HFF-Myc (cell line): Measurements from ENCODE around the gene PKMYT1.

ENCODE experiments used
- DNase-seq: peaks from one replicate; pipeline ENCODE4 v3.0.0-alpha.2; 2011; ENCODE audit warnings: low read depth; ENCODE audit errors: extremely low read depth
- H3K4me3 ChIP-seq: replicated peaks from 2 replicates; pipeline ENCODE4 v1.5.1; 2011; ENCODE audit warnings: low read depth, mild to moderate bottlenecking, control low read depth, low read length
- TF ChIP-seq, protein P1 (sequence below): IDR thresholded peaks from 2 replicates; pipeline ENCODE4 v1.5.1; 2012; ENCODE audit warnings: mild to moderate bottlenecking, low read depth, low read length, control low read depth; ENCODE audit errors: missing control alignments

PKMYT1 gene

DNA sequence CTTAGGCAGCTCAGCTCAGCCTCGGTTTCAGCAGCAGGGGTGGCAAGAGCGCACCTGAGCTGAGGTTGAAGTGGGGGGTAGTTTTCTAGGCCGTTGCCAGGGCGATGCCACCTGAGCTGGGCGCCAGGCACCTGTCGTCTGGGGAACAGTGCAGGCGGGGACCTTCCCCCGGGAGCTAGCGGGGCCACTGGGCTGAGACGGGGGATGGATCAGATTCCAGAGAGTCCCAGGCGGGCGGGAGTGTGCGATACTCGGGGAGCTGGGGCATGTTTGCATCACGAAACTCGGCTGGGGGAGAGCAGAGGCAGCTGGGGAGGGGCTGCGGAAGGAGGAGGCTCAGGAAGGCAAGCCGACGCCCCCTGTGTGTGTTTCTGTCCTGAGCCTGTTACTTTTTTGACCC is 32.0 kb upstream of the PKMYT1 start:
- no peak for DNase-seq
- TF ChIP-seq, protein P1, sequence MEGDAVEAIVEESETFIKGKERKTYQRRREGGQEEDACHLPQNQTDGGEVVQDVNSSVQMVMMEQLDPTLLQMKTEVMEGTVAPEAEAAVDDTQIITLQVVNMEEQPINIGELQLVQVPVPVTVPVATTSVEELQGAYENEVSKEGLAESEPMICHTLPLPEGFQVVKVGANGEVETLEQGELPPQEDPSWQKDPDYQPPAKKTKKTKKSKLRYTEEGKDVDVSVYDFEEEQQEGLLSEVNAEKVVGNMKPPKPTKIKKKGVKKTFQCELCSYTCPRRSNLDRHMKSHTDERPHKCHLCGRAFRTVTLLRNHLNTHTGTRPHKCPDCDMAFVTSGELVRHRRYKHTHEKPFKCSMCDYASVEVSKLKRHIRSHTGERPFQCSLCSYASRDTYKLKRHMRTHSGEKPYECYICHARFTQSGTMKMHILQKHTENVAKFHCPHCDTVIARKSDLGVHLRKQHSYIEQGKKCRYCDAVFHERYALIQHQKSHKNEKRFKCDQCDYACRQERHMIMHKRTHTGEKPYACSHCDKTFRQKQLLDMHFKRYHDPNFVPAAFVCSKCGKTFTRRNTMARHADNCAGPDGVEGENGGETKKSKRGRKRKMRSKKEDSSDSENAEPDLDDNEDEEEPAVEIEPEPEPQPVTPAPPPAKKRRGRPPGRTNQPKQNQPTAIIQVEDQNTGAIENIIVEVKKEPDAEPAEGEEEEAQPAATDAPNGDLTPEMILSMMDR: no peak
- H3K4me3 ChIP-seq: no peak overlapping the region

DNA sequence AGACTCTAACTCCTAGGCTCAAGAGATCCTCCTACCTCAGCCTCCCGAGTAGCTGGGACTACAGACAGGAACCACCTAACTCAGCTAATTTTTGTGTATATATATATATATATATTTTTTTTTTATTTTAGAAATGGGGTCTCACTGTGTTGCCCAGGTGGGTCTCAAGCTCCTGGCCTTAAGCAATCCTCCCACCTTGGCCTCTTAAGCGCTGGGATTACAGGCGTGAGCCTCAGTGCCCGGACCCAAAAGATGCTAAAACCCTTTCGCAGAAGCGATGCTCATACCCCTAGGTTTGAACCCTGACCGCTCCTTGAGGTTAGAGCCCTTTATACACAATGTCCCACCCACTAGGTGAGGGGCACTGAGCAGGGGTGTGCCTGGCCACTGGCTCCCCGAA is 30.3 kb upstream of the PKMYT1 start:
- DNase-seq: no peak
- TF ChIP-seq, protein P1: no peak
- no peak overlapping the region for H3K4me3 ChIP-seq

DNA sequence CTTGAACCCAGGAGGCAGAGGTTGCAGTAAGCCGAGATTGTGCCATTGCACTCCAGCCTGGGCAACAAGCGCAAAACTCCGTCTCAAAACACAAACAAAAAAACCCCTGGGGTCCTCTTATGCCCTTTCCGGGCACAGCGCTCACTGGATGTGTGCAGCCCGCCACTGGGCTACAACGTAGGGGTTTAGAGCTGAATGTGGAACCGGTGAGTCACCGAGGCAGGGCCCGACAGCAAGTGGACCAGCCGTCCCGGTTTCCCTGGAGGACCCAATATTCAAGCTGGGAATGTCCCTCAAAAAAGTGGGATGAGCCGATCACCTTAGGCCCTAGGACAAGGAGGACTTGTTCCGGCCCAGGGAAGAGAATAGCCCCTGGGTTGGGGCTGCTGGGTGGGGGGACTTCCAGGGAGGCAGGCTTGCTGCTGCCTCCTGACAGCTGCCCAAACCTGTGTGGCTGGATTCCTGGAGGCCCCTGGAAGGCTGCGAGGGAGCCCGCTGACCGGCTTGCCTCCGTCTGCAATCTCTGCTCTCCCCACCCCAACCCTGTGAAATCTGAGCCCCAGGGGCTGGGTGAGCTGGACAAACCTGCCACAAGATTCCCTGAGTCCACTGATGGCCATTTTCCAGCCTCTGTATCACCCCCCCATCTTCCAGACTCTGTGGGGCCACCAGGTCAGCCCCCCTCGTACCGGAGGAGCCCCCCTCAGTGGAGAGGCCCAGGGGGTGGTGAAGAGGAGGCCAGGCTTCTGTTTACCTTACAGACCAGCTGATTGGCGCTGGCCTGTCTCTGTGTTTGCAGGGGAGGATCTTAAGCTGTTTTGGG is 29.5 kb upstream of the PKMYT1 start:
- H3K4me3 ChIP-seq: no peak overlapping the region
- DNase-seq: no peak
- TF ChIP-seq, protein P1: no peak

DNA sequence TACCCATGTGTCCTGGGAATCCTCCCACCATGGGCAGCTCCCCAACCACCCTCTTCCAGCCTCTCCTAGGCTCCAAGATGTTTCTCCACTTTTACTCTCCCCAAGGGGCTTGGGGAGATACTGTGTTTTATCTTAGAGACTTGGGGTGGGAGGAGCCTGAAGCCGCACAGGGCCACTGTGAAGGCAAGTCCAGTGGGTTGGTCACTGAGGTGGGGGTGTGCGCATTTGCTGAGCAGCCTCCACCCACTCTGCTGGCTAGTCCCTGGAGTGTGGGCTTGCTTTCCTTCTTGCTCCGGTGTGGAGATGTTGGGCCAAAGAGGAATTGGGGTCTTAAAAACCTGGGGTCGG is 28.4 kb upstream of the PKMYT1 start:
- TF ChIP-seq, protein P1: no peak
- DNase-seq: no peak
- no peak overlapping the region for H3K4me3 ChIP-seq

DNA sequence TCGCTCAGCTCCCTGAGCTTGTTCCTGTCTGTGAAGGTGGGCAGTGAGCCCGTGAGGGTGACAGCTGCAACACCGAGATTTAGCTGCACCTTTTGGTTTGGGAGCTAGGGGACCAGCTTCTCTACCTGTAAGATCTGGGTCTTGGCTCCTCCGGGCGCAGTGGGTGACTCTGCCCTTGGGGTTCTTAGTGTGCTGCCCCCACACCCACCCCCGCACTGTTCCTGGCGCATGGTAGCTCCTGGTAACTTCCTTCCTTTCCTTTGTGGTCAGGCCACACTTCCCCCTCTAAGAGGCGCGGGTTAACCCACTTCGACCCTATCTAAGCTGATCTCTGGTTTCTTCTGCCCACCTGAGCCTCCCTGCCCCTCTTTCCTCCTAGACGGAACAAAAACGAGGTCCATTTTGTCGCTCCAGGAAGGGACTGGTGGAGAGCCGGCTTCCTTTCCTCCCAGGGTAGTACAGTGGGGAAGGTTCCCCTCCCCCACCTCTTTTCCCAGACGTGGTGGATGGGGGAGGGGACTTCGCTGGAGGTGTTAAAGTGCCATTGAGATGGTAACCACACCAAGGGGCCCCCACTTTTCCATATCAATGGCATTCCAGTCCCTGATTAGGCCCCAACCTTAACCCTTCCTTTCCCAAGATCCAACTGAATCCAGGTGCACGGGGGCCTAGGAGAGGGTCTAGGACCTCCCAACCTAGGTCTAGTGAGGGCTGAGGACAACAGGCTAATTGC is 27.9 kb upstream of the PKMYT1 start:
- no peak for DNase-seq
- no peak overlapping the region for H3K4me3 ChIP-seq
- TF ChIP-seq, protein P1: no peak

DNA sequence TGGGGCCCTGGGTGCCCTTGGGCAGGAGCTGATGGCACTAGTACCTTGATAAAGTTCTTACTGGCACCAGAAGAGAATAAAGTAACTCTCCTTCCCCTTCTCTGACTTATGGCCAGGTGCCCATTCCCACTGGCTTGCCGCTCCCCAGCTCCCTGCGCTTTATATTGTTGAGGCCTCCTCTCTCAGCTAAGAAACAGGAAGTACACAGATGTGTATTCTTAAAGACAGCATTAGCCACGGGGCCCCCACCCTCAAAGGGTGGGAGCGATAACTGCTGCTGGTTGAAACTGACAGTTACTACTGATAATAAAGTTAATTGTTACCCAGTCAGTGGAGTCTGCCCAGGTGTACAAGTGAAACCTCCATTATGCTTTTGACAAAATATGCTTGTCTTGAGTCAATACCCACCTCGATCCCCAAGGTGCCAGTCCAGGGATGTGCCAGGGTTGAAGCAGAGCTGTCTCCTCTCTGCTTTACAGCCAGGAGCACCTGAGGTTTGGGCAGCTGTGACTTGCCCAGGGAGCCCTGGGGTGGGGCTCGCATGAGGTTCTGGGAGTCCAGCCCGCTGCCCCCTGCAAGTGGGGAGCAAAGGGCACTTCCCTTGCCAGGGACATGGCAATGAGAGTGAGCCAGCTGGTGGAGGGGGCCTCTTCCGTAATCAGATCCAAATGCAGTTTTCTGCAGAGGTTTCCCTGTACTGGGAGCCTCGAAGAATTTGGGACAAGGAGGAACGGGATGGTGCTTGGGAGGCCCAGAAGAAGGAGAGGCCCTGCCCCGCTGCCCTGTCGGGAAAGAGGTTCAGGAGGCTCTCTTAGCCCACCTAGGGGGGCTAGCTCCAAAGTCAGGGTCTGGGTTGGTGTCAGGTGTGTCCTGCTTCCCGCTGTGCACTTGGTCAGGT is 27.1 kb upstream of the PKMYT1 start:
- DNase-seq: no peak
- no peak overlapping the region for H3K4me3 ChIP-seq
- TF ChIP-seq, protein P1: no peak
